ENCODE data around the gene NAP1L1.
"Not testable (repeated sequence)": the region's sequence is repeated elsewhere in the genome, so short reads cannot be mapped to it uniquely, and the experiment has no call there.

Gene NAP1L1

DNA sequence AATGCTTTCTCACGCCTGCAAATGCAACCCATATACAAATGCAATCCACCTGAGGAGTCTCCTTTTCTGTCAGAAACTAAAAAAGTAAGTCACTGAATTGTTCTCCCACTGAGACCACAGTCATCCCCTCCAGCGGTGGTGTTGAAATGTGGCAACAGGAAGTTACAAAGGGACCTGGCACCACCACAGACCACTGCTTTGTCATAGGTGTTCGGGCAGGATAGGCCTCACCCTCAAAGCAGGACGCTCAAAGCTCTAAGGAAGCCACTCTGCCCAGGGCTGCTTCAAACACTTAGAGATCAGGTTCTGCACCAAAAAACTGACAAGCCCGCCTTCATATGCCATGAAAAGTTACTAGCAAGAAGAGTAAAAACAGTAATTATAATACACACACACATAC is 64.2 kb downstream of the NAP1L1 start:
- no peak for DNase-seq

DNA sequence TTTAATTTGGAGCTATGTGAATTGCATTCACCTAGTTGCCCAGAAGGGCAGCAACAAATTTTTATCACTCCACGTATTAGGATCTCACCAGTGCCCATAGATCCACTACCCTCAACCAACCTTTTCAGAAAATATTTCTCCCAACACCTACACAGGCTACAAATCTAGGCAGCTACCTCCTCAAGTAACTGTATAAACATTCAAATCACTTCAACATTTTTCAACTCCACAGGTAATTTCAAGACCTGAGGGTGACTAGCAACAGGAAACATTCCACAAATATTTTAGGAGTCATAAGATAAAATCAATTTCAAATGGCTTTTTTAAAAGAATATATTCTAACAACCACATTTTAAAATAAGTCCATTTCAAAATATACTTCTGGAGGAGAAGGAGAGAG is 65.8 kb downstream of the NAP1L1 start:
- DNase-seq, result no peak

DNA sequence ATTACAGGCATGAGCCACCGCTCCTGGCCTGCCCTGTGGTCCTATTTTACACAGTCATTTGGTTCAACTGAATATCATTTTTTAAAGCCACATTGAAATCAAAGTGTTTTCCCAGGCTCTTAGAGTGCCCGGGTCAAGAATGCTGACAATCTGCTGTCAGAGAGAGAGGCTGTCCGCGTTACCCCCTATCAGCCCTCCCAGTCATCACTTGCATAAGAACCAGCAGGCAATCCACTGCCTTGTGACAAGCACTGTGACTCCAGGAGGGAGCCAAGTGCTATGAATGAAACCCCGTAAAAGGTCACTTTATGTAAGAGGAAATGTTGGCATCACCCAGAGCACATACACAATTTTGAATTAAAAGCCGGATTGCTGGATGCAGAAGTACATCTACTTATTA is 66.4 kb downstream of the NAP1L1 start:
- DNase-seq, result no peak

DNA sequence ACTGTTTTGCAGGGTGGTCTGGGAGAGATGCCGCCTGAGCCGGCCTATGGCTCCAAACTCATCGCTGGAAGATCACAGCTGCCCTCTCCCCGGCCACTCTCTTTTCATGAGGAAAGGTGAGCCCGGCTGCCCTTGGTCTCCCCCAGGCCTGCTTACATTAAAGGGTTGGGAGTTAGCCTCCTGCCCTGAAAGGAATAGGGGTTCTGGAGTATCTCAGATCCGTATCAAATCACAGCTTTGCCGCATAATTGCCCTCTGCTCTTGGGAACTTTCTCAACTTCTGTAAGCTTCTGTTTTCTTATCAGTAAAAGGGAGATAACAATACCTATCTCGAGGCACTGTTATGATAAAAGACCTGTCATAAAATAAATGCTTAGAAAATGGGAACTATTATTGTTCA is 70.5 kb downstream of the NAP1L1 start:
- no peak for DNase-seq

DNA sequence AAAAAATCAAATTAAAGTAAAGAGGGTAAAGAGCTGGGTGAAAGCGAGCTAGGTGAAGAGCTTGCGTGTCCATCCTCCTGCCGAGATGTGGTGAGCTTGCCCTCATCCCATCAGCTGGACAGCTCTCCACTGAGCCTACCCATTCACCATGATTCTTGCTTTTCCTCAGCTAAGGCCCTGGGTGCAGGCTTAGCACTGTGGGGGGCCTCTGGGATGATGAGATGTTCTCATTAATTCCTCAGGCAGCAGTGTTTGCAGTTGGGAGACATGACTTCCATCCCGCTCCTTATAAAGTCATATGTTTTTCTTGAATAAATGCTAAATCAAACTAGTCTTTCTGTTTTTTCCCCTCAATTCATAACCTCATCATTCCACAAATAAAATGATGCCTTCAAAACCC is 70.9 kb downstream of the NAP1L1 start:
- no peak for DNase-seq

DNA sequence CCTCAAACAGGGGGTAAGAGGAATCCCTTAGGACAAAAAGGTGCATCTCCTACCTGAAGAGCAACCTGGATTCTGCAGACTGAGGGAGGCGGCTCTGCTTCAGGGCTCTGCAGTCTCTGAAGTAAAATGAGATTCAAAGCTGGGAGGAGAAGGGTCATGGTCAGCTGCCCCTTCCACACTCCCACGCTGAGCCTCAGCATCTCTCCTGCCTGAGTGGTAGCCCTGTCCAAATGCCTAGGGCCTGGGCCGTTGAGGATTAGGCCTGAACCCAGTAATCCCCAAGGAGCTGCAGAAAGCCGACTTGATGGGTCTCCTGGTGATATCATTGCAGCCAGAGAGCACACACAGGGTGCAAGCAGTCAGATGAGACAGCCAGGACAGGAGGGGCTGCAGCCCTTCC is 71.8 kb downstream of the NAP1L1 start:
- DNase-seq, result no peak

DNA sequence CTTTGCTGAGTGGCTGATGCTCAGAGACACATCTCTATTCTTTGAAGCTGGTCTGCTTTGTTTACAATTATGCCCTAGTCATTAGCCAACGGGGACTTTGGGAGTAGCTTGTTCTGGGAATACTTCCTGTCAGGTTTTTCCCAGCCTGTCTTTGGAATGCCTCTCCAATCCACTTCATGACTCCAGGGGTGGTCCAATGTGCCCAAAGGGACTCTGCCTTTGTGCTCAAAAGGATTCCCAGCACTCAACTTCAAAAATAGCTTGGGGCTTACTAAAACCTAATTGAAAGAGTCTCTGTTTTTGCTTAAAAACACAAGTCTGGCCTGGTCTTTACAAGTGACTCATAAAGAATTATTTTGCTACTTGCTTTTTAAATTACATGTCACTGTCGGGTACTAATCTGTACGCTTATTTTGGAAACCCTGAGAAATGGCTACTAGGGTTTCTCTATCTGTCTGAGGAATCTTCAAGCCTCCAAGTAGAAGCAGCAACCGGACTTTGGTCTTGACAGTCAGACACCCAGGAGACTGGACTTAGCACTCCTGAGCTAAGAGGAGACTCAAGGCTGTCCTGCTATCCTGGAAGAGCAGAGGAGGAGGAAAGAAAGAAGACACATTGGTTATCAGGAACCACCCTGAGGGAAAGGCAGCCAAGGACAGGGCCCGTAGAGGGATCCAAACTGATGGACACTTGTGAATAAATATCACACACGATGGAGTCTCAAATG is 73.6 kb downstream of the NAP1L1 start:
- DNase-seq, result no peak

DNA sequence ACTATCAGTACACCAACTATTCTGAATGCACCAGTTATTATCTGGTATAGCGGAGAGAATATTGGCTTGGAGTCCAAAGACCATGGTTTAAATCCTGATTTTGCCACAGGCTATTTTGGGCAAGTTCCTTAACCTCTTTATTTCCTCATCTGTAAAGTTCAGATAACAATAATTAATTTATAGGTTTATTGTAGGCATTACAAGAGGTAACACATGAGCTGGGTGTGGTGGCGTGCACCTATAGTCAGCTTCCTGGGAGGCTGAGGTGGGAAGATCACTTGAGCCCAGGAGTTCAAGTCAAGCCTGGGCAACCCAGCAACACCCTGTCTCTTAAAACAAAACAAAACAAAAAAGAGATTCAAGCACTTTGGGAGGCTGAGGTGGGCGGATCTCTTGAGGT is 76.1 kb downstream of the NAP1L1 start:
- DNase-seq, result no peak

DNA sequence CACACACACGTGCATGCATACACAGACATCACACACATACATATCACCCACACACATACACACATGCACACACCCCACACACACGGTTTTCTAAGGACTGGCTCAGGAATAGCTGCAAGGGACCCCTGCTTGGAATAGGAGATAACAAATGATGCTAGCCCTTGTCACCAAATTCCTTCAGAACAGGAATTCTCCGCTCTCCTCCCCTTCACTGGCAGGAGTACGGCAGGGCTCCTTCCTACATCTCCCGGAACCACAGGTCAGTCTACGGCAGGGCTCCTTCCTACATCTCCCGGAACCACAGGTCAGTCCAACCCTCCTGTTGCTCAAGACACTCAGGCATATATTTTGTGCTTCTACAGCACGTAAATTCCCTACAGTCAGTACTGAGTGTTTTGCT is 76.8 kb downstream of the NAP1L1 start:
- DNase-seq, result no peak

DNA sequence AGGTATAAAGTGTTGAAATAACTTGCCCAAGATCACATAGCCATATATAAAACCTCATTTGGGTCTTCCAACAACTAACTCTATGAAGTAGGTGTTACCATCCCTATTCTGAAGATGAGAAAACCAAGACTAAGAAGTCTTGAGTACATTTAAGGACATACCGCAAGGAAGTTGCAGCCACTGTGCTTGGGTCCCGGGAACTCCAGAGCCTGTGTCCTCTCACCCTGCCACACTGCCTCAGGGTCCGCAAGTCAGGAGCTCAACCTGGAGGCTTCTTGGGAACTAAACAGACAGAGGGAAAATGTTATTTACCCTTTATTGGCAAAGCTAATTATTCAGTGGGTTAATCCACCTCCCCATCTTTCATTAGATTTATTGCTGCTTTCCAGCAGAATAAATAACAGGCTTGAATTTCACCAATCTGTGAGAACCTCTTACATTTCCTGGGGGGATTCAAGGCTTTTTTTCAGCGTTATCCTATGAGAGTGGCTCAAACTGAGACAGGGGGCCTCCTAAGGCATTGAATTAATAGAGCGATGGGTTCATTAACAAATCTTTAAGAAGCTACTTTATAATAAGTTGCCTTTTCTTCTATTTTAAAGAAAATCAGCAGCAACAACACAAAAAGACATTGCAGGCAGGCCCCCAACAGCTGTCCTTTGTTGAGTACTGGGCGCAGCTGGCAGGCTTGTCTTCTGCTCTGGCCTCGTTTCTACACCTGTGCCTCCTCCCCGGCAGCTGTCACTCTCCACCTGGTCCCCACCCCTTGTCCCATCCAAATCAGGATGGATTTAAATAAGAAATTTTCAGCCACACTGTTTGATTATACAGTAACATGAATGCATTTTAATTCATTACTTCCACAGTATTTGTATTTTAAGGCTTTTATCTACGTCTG is 78.2 kb downstream of the NAP1L1 start:
- peak; percentile 52 for DNase-seq

DNA sequence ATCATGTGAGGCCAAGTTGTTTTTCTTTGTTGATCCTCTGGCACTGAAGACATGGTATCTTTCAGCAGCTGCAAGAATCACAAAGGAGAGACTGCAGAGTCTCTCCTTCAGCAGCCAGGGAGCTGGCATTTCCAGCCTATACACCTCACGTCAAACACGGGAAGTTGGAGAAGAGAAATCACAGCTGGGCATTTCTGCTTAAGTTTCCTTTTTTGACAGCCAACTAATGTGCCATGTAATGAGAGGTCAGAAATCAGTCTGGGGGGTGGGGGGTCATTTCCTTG is 81.2 kb downstream of the NAP1L1 start:
- DNase-seq, result no peak

DNA sequence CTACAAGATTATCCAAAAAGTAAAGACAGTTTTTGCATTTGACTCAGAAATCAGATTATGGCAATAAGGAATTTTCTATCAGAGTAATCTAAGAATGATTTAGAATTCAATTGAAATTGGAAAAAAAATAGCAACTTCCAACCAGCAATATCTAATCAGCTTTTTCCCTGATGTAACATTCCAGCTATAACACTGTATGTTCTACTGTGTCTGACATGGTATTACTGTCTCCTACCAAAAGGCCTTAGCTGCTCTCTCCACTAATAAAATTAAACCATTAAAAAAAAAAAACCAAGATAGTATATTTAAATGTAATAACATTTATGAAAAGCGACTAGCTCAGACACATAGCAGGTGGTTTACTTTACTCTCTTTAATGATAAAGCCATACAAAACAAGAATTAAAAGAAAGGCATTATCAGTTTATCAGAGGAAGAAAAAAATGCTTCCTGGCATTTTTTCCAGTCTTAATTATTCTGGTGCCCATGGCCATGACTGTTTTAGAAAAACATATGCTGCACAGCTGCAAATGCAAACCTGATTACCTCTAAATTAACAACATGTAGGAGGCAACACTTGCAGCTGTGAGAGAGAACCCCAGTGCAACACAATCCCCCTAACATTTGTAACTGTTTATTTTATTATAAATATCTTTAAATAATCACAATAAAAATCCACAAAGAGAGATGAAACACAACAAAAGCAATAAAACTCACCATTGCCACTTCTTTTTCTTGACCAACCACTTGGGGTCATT is 81.7 kb downstream of the NAP1L1 start:
- DNase-seq, result no peak

DNA sequence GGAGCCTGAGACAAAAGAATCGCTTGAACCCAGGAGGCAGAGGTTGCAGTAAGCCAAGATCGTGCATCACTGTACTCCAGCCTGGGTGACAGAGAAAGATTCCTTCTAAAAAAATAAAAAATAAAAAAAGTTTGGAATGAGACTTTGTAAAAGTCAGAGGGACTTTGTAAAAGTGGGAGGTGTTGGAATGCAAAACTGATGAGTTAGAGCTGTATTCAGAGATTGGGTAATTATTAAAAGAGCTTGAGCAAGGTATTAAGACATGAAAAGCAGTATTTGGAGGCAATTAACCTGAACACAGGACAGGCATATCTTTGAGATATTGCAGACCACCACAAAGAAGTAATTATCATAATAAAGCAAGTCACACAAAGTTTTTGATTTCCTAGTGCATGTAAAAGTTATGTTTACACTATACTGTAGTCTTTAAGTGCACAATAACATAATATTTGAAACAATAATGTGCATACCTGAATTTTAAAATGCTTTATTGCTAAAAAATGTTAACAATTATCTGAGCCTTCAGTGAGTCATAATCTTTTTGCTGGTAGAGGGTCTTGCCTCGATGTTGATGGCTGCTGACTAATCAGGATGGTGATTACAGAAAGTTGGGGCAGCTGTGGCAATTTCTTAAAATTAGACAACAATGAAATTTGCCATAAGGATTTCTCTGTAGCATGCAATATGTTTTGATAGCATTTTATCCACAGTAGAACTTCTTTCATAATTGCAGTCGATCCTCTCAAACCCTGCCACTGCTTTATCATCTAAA is 86.0 kb downstream of the NAP1L1 start:
- DNase-seq, result no peak

DNA sequence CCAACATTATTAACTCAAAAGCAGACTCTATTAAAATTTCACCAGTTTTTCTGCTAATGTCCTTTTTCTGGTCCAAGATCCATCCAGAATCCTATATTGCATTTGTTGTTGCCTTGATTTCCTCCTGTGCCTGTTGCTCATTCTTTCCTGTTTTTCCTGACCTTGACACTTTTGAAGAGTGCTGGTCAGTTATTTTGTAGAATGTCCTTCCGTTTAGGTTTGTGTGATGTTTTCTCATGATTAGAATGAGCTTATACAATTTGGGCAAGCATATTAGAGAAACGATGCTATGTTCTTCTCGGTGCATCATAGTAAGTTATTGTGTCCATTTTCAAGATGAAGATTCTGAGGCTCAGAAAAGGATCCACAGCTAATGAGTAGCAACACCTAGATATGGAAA is 86.8 kb downstream of the NAP1L1 start:
- DNase-seq, result no peak

DNA sequence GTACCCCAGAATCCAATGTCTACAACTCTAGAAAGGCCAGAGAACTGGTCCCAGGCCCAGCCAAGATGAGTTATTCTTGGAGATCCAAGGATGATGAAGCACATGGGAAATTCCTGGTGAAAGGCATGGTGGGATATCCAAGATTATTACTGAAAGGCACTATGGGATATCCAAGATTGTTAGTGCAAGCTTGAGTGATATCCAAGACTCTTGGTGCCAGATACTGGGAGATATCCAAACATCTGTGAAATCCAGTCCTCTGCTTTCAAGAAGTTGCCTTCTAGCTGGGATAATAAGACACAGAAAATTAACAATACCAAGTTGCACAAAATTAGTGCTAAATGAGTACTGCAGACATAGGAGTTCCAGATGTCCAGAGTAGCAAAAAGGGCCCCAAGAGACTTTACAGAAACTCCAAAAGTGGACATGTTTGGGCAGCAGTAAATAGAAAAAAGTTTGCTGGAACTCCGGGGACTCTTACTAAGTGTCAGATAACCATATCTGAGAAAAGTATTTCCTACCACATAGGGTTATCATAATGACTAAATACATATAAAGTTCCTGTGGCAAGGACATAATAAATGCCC is 87.5 kb downstream of the NAP1L1 start:
- no peak for DNase-seq

DNA sequence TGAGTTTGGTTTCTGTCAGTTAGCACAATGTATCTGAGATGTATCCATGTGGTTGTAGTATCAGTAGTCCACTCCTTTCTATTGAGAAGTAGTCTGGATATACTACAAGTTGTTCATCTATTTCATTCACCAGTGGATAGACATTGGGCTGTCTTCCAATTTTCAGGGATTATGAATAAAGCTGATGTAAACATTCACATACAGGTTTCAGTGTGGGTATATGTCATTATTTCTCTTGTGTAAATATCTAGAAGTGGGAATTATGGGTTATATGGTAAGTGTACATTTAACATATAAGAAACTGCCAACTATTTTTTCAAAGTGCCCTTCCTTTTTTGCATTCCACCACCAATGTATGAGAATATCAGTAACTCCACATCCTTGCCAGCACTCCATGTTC is 88.8 kb downstream of the NAP1L1 start:
- DNase-seq, result no peak

DNA sequence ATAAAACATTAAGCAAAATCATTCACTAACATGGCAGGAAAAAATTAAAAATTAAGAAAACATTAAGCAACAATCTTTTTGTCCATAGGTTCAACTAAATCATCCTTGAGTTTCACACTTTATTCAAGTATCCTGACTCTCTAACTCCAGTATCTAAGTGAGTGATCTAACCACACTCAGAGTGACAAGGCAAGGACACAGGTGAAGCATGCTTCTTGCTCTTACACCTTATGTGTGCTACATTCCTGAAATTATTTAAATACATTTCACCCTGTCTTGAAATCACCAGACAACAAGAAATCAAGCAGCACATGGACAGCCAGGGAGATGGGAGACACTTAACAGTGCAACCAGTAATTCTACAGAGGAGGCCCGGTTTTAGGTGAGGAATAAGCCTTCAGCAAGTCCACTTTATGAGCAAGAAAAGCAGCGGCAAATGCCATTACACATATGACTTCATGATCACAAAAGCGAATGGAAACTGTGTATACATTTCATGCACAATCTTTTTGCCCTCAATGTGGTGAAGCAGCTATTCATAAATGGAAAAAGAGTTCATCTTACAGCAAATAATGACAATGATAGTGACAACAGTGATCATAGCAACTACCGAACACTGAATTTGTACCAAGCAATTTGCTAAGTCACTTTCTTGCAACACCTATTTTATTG is 90.3 kb downstream of the NAP1L1 start:
- no peak for DNase-seq

DNA sequence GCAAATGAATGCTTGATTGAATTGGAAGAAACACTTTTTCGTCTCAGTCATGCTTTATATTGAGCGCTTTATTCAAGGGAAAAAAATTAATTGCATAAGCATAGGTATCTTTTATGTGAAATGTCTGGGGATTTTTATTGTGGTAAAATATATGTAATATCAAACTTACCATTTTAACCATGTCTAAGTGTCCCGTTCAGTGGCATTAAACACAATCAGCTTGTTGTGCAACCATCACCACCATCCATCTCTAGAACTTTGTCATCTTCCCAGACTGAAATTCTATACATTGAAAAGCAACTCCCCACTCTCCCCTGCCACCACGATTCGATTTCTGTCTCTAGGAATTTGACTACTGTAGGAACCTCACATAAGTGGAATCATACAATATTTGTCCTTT is 92.7 kb downstream of the NAP1L1 start:
- DNase-seq, result no peak

DNA sequence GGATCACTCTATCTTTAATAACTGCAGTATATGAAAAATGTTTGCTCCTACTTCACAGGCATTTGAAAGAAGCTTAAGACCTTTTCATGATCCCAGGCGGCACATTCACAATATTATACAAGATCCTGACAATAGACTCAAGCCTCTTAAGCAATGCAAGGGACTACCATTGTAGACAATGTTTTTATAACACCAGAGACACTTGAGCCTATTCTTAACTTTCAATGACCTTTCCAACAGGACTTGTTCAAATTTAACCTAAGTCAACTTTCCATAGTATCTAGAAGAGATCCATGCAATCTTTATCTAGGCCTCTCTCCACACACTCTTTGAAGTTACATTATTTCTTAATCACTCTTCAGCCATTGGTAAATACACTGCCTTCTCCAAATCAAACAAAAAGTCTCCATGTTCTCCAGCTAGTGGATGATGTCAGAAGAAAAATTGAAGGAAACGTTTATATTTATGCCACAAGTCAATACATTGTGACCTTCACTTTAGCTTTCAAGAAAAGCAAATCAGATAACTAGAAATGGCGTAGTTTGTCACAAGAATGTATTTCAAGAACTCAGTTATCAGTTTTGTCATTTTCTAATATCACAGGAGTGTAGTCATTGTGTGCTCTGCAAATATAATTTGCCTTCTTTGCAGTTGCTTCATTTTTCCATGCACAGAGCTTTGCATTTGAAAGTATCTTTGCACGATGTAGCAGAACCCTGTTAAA is 94.1 kb downstream of the NAP1L1 start:
- DNase-seq, result no peak

DNA sequence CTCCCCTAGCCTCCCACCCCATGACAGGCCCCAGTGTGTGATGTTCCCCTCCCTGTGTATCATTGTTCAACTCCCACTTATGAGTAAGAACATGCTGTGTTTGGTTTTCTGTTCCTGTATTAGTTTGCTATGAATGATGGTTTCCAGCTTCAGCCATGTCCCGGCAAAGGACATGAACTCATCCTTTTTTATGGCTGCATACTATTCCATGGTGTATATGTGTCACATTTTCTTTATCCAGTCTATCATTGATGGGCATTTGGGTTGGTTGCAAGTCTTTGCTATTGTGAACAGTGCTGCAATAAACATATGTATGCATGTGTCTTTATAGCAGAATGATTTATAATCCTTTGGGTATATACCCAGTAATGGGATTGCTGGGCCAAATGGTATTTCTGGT is 96.8 kb downstream of the NAP1L1 start:
- DNase-seq, result not testable (repeated sequence)
